GM12892 (cell line): Measurements from ENCODE around the gene UBN1.

Experiments used
- POLR2A ChIP-seq: IDR thresholded peaks from 2 replicates; pipeline ENCODE4 v1.6.1; 2011; ENCODE audit warnings: low read depth, low read length, control low read depth
- POLR2AphosphoS5 ChIP-seq: IDR thresholded peaks from 2 replicates; pipeline ENCODE4 v1.6.1; 2011; ENCODE audit warnings: low read depth, low read length, control low read depth

- TF ChIP-seq POLR2A (no peak), POLR2AphosphoS5 (no peak)
Measured at GRCh38 chr16:4913130-4913773, 66.0 kb downstream of the UBN1 start.
